ENCODE measurements around the gene ADGRA1. TPM values are rescaled to one million over a fixed set of nuclear protein-coding genes. Genes with fewer than 3 reads are reported as not detected.

ADGRA1 gene
- total RNA-seq, 2 donors from 2014 or later: 0.24 to 1.0 TPM

GRCh38 chr10:133039107-133039802, 48.5 kb upstream of the ADGRA1 start:
- H3K9me3 Mint-ChIP-seq: no peaks in the 10 kb centered on the region
- no peak overlapping the region for H3K27ac ChIP-seq (ENCODE audit: low read depth, low read length)
- H3K27me3 Mint-ChIP-seq (ENCODE audit: insufficient read depth): no peaks in the 10 kb centered on the region
- 78 to 87% methylated on average over 18 to 30 of the region's 30 CpGs for WGBS, 2 experiments (ENCODE audit: insufficient coverage in 1 of 2, insufficient read length in 1 of 2)
- no peak overlapping the region for H3K9ac ChIP-seq (ENCODE audit: extremely low read depth, low read length, poor library complexity, severe bottlenecking)
- no peak overlapping the region for H3K4me3 Mint-ChIP-seq
- DNase-seq: peak; percentile 77
- no peaks in the 10 kb centered on the region for H3K27me3 ChIP-seq (ENCODE audit: control insufficient read depth, insufficient read depth, low read length, poor library complexity, severe bottlenecking)
- H3K4me1 Mint-ChIP-seq: peaks cover 16% of the 10 kb centered on the region
- H3K36me3 Mint-ChIP-seq (ENCODE audit: low read depth): no peaks in the 10 kb centered on the region
- H3K36me3 ChIP-seq (ENCODE audit: control insufficient read depth, insufficient read depth, low read length): no peaks in the 10 kb centered on the region
- peak; percentile 46 for TF ChIP-seq CTCF (conservative IDR thresholded peaks at IDR 0.05)
- H3K4me1 ChIP-seq (ENCODE audit: control insufficient read depth, insufficient read depth, low read length): peaks cover 11% of the 10 kb centered on the region
- H3K9me3 ChIP-seq (ENCODE audit: control insufficient read depth, low read length): no peaks in the 10 kb centered on the region
- H3K4me3 ChIP-seq (ENCODE audit: low read length): no peak overlapping the region
- H3K27ac Mint-ChIP-seq: no peak overlapping the region

DNA sequence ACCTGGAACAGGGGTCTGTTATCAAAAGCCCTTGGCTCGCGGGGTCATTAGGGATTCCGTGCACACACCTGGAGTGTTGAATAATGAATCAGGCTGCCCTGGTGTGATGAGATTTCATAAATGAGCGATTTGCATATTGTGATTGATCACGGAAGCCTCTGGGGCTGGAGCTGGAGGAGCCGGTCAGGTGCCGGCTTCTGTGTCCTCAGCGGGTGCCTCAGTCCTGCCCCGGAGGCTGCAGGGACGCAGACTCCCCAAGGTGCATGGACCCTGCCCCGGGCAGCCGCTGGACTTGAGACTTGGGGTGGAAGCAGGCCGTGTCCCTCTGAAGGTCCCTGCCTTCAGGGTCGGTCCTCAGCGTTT, 47.9 kb upstream of the ADGRA1 start:
- H3K27me3 Mint-ChIP-seq (ENCODE audit: insufficient read depth): no peaks in the 10 kb centered on the region
- H3K4me1 Mint-ChIP-seq: peaks cover 15% of the 10 kb centered on the region
- Histone ChIP-seq H3K9ac (ENCODE audit: extremely low read depth, low read length, poor library complexity, severe bottlenecking) (no peak overlapping the region), H3K36me3 (ENCODE audit: control insufficient read depth, insufficient read depth, low read length) (no peaks in the 10 kb centered on the region), H3K4me3 (ENCODE audit: low read length) (no peak overlapping the region), H3K9me3 (ENCODE audit: control insufficient read depth, low read length) (no peaks in the 10 kb centered on the region), H3K27ac (ENCODE audit: low read depth, low read length) (peak overlapping the region; percentile 38), H3K4me1 (ENCODE audit: control insufficient read depth, insufficient read depth, low read length) (peaks cover 11% of the 10 kb centered on the region), H3K27me3 (ENCODE audit: control insufficient read depth, insufficient read depth, low read length, poor library complexity, severe bottlenecking) (no peaks in the 10 kb centered on the region)
- no peaks in the 10 kb centered on the region for H3K9me3 Mint-ChIP-seq
- TF ChIP-seq CTCF (conservative IDR thresholded peaks at IDR 0.05): no peak
- no peak overlapping the region for H3K27ac Mint-ChIP-seq
- H3K36me3 Mint-ChIP-seq (ENCODE audit: low read depth): no peaks in the 10 kb centered on the region
- H3K4me3 Mint-ChIP-seq: no peak overlapping the region
- 91 to 92% methylated on average over 15 of the region's 15 CpGs for WGBS, 2 experiments (ENCODE audit: insufficient coverage in 1 of 2, insufficient read length in 1 of 2)
- no peak for DNase-seq

DNA sequence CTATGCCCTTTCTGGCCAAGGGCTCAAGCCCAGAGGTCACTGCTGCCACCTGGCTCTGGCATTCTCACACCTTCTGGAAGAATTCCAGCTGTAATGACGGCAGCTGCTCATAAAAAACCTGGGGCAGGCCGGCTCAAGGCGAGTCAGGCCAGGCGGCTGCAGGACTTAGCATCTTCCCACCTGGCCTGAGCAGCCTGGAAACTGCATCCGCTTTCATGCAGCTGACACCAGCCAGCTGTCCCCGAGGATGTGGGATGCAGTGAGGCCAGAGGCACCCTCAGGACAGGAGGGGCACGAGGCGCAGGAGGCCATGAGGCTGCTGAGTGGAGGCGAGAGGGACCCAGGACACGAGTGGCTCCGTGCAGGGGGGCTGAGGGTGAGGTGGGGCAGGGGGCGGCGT, 47.5 kb upstream of the ADGRA1 start:
- no peak overlapping the region for H3K9ac ChIP-seq (ENCODE audit: extremely low read depth, low read length, poor library complexity, severe bottlenecking)
- Mint-ChIP-seq H3K4me3 (no peak overlapping the region), H3K9me3 (no peaks in the 10 kb centered on the region), H3K4me1 (peaks cover 11% of the 10 kb centered on the region), H3K36me3 (ENCODE audit: low read depth) (no peaks in the 10 kb centered on the region), H3K27ac (no peak overlapping the region), H3K27me3 (ENCODE audit: insufficient read depth) (no peaks in the 10 kb centered on the region)
- WGBS, 2 experiments (ENCODE audit: insufficient coverage in 1 of 2, insufficient read length in 1 of 2): 79 to 87% methylated on average over 6 to 9 of the region's 13 CpGs
- H3K27ac ChIP-seq (ENCODE audit: low read depth, low read length): peak overlapping the region; percentile 38
- H3K9me3 ChIP-seq (ENCODE audit: control insufficient read depth, low read length): no peaks in the 10 kb centered on the region
- H3K4me3 ChIP-seq (ENCODE audit: low read length): no peak overlapping the region
- no peaks in the 10 kb centered on the region for H3K36me3 ChIP-seq (ENCODE audit: control insufficient read depth, insufficient read depth, low read length)
- no peak for TF ChIP-seq CTCF (conservative IDR thresholded peaks at IDR 0.05)
- no peaks in the 10 kb centered on the region for H3K27me3 ChIP-seq (ENCODE audit: control insufficient read depth, insufficient read depth, low read length, poor library complexity, severe bottlenecking)
- no peak for DNase-seq
- H3K4me1 ChIP-seq (ENCODE audit: control insufficient read depth, insufficient read depth, low read length): peaks cover 10% of the 10 kb centered on the region

Data from endodermal cell (in vitro differentiated cells).